ENCODE results near the gene C14orf93.

C14orf93 gene

DNA sequence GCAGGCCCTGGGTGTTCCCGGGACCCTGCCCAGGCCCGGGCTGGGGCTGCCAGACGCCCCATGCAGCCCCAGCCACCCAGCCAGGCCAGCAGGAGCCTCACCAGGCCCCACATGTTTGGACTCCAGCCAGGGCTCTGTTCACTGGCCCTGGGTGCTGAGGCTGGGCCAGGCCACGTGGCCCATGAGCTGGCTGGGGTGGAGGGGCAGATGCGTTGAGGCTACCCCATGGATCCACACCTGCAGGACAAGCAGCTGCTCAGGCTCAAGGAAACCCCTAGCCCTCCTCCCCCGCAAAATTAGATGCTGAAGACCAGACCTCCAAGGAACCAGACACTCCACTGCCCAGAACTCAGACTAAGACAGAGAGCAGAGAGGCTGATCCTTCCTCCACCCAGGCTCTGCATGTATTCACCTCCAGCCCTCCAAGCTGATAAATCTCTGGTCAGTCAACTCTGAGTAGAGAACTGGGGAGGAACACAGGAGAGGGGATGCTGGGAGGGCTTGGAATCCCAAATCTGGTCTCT is 45.7 kb upstream of the C14orf93 start:
- no peak for DNase-seq (ENCODE audit: insufficient read length, low spot score)
- TF ChIP-seq CTCF (IDR thresholded peaks at IDR 0.05; ENCODE audit: insufficient read depth, missing control alignments), result no peak
- no peak for FAIRE-seq

DNA sequence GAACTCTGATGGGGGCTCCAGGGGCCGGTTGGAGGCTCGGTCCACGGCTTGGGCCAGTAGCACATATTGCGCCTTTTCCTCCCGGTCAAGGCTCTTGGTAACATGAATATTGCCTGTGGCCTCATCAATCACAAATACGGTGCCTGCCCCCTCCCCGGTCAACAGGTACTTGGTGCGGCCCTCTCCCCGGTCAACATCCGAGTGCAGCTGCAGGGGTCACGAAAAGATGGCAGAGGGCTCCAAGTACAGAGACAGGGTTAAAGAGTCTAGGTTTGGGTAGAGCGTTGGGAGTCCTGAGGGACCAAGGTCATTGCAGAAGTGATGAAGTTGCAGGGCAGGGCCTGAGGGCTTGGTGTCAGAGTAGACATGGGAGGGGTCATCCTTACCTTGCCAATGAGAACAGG is 45.2 kb upstream of the C14orf93 start:
- TF ChIP-seq CTCF (IDR thresholded peaks at IDR 0.05; ENCODE audit: insufficient read depth, missing control alignments), result no peak
- FAIRE-seq (no peak), DNase-seq (ENCODE audit: insufficient read length, low spot score) (no peak)

DNA sequence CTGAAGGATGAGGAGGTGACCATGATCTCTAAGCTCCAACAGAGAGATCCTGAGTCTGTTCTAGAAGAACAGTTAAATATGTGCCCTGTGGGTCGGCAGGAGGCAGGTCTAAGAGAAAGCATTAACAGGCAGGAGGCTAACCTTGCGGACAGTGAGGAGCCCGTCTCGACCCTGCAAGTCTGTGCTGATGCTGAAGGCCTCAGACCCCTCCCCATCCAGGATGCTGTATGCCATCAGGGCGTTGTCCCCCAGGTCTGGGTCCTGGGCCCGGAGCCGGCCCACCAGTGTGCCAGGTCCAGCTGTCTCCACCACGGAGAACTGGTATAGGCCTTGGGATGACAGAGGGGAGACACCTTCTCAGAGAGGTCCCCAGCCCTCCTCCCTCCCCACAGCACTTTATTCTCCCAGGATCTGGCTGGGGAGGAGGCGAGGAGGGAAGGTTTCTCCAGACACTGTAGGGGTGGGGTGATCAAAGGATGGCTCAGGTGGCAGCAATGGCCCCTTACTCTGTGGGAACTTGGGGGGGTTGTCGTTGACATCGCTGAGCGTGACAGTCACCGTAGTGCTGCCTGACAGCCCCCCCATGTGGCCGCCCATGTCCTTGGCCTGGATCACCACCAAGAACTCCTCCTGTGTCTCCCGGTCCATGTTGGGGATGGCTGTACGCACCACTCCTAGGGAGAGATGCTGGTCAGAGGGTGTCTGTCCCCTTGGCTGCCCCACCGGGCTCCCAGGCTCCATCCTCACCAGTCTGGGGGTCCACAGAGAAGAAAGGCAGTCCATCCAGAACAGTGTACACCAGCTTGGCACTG is 44.3 kb upstream of the C14orf93 start:
- peak; percentile 34 for TF ChIP-seq CTCF (IDR thresholded peaks at IDR 0.05; ENCODE audit: insufficient read depth, missing control alignments)
- FAIRE-seq, result no peak
- no peak for DNase-seq (ENCODE audit: insufficient read length, low spot score)

- no peak for TF ChIP-seq CTCF (IDR thresholded peaks at IDR 0.05; ENCODE audit: insufficient read depth, missing control alignments)
- DNase-seq (ENCODE audit: insufficient read length, low spot score) (no peak), FAIRE-seq (no peak)
Observed at GRCh38 chr14:23053426-23053825, 43.5 kb upstream of the C14orf93 start.

DNA sequence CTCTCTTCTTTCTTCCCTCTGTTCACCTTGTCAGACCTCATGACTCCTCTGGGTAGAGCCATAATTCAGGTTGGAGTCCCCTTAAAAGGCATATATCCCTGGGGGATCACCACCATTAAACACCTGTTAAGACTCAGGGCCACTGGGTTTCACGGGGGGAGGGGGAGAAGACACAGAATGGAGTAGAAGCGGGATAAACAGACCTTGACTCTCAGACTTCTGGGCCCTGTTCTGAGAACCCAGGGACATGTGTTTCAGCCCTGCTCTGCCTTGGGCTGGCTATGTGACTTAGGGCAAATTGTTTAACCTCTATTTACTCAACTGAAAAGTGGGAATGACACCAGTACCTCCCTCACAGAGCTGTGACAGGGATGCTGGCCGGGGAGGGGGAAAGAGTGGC is 42.7 kb upstream of the C14orf93 start:
- FAIRE-seq (no peak), DNase-seq (ENCODE audit: insufficient read length, low spot score) (no peak)
- TF ChIP-seq CTCF (IDR thresholded peaks at IDR 0.05; ENCODE audit: insufficient read depth, missing control alignments), result no peak

- FAIRE-seq, result no peak
- peak; percentile 9 for TF ChIP-seq CTCF (IDR thresholded peaks at IDR 0.05; ENCODE audit: insufficient read depth, missing control alignments)
Observed at GRCh38 chr14:23052182-23052623, 42.3 kb upstream of the C14orf93 start.

More at GRCh38 chr14:23052182-23052623, 42.3 kb upstream of the C14orf93 start:
- DNase-seq (ENCODE audit: insufficient read length, low spot score), result peak; percentile 66

All from D721Med (cell line).